Neural progenitor cell (in vitro differentiated cells): ENCODE measurements around the gene VSIG8. TPM values are rescaled to one million over a fixed set of nuclear protein-coding genes. Genes with fewer than 3 reads are reported as not detected.

Source experiments
- DNase-seq: peaks from one replicate; pipeline ENCODE4 v3.0.0-alpha.2; 2016; ENCODE audit warnings: low spot score
- H2AFZ ChIP-seq: fragments of 200-600 bp; sonication (generic); replicated peaks from 2 replicates; pipeline ENCODE4 v1.6.1; 2016; ENCODE audit warnings: antibody characterized with exemption
- H3F3A ChIP-seq: fragments of 200-600 bp; sonication (generic); 2 replicates; pipeline ENCODE4 v1.6.1; 2016; ENCODE audit warnings: antibody characterized with exemption, low read depth
- H3K27ac ChIP-seq: fragments of 200-600 bp; sonication (generic); 2 replicates; pipeline ENCODE4 v1.5.1; 2016; ENCODE audit warnings: mild to moderate bottlenecking
- H3K27me3 ChIP-seq: fragments of 200-600 bp; sonication (generic); 2 replicates; pipeline ENCODE4 v1.6.1; 2016; ENCODE audit warnings: mild to moderate bottlenecking, moderate library complexity
- H3K36me3 ChIP-seq: fragments of 200-600 bp; sonication (generic); 2 replicates; pipeline ENCODE4 v1.5.1; 2016
- H3K4me1 ChIP-seq: fragments of 200-600 bp; sonication (generic); 2 replicates; pipeline ENCODE4 v1.6.1; 2016; ENCODE audit warnings: mixed run types
- H3K4me2 ChIP-seq: fragments of 200-600 bp; sonication (generic); 2 replicates; pipeline ENCODE4 v1.6.1; 2016
- H3K4me3 ChIP-seq: fragments of 200-600 bp; sonication (generic); 2 replicates; pipeline ENCODE4 v1.5.1; 2016
- H3K79me2 ChIP-seq: fragments of 200-600 bp; sonication (generic); 2 replicates; pipeline ENCODE4 v1.6.1; 2016; ENCODE audit warnings: low read depth
- H3K9ac ChIP-seq: fragments of 200-600 bp; sonication (generic); 2 replicates; pipeline ENCODE4 v1.6.1; 2016
- H3K9me3 ChIP-seq: fragments of 200-600 bp; sonication (generic); 2 replicates; pipeline ENCODE4 v1.5.1; 2016; ENCODE audit warnings: low read depth
- H4K20me1 ChIP-seq: fragments of 200-600 bp; sonication (generic); 2 replicates; pipeline ENCODE4 v1.6.1; 2016; ENCODE audit warnings: low read depth
- H3K27ac Mint-ChIP-seq: 3 replicates; pipeline ENCODE4 v1.8.0; 2021; ENCODE audit warnings: mixed read lengths
- H3K27me3 Mint-ChIP-seq: 2 replicates; pipeline ENCODE4 v1.8.0; 2022; ENCODE audit warnings: low read depth, mild to moderate bottlenecking, inconsistent platforms, moderate library complexity, mixed read lengths; ENCODE audit not compliant: insufficient read depth
- H3K36me3 Mint-ChIP-seq: 3 replicates; pipeline ENCODE4 v1.8.0; 2021; ENCODE audit warnings: mixed read lengths
- H3K4me1 Mint-ChIP-seq: 3 replicates; pipeline ENCODE4 v1.8.0; 2021; ENCODE audit warnings: mixed read lengths
- H3K4me3 Mint-ChIP-seq: 3 replicates; pipeline ENCODE4 v1.8.0; 2021; ENCODE audit warnings: mild to moderate bottlenecking, moderate library complexity, mixed read lengths
- H3K9me3 Mint-ChIP-seq: 3 replicates; pipeline ENCODE4 v1.8.0; 2020; ENCODE audit warnings: mixed read lengths
- EZH2 ChIP-seq: fragments of 200-600 bp; sonication (generic); IDR thresholded peaks from 2 replicates; pipeline ENCODE4 v1.6.1; 2017; ENCODE audit warnings: antibody characterized with exemption, mild to moderate bottlenecking, moderate library complexity
- EZH2phosphoT487 ChIP-seq: fragments of 200-600 bp; sonication (generic); IDR thresholded peaks from 2 replicates; pipeline ENCODE4 v1.6.1; 2017; ENCODE audit warnings: antibody characterized with exemption
- total RNA-seq: library from RNA; depleted of rRNA; stranded (reverse); fragments of >200 nt; gene quantifications from 2 replicates; pipeline ENCODE4 v1.2.3, GENCODE V29; 2015; ENCODE audit warnings: low replicate concordance
- TF ChIP-seq, protein P1 (sequence below): fragments of 200-600 bp; sonication (generic); IDR thresholded peaks from 2 replicates; pipeline ENCODE4 v1.5.1; 2017; ENCODE audit warnings: antibody characterized with exemption, mild to moderate bottlenecking

VSIG8 gene
- total RNA-seq, 1 donor from 2014 or later = not detected

DNA sequence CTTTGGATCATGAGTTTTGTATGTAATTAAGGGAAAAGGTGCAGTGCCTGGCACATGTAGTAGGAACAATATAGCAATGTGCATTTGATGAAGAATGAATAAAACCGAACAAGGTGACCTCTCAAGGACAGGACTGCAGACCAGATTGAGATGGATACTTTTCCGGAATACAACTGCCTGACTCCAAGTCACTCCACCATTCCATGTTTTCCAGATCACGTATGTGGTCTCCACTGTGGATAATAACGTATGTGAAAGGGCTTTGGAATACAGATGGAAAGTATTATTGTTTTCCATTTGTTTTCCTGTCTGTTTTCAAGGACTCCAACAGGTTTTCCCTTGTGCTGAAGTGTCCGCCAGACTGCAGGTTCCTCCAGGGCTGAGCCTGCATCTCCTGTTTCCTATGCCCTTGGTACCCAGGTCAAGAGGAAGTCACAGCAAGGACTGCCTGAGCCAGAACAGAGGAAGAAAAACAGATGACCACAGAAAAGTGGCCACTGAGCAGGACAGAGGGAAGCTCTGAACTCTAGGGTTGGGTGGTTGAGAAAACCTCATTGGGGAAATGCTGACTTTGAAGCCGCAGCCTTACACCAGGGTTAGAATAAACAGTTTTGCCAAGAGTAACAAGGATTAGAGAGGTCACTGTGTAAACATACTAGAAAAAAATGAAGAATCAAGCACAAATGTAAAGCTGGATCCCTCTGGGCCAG, 33.5 kb upstream of the VSIG8 start:
- H3K36me3 ChIP-seq = no peaks in the 10 kb centered on the region
- H3F3A ChIP-seq = peaks cover 9% of the 10 kb centered on the region
- no peak overlapping the region for H3K9ac ChIP-seq
- no peak overlapping the region for H3K27ac Mint-ChIP-seq
- H3K36me3 Mint-ChIP-seq = no peaks in the 10 kb centered on the region
- DNase-seq = no peak
- H3K27me3 ChIP-seq = peaks cover 12% of the 10 kb centered on the region
- H3K79me2 ChIP-seq = no peaks in the 10 kb centered on the region
- H2AFZ ChIP-seq = no peak overlapping the region
- TF ChIP-seq EZH2 = no peak
- TF ChIP-seq, protein P1, sequence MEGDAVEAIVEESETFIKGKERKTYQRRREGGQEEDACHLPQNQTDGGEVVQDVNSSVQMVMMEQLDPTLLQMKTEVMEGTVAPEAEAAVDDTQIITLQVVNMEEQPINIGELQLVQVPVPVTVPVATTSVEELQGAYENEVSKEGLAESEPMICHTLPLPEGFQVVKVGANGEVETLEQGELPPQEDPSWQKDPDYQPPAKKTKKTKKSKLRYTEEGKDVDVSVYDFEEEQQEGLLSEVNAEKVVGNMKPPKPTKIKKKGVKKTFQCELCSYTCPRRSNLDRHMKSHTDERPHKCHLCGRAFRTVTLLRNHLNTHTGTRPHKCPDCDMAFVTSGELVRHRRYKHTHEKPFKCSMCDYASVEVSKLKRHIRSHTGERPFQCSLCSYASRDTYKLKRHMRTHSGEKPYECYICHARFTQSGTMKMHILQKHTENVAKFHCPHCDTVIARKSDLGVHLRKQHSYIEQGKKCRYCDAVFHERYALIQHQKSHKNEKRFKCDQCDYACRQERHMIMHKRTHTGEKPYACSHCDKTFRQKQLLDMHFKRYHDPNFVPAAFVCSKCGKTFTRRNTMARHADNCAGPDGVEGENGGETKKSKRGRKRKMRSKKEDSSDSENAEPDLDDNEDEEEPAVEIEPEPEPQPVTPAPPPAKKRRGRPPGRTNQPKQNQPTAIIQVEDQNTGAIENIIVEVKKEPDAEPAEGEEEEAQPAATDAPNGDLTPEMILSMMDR = no peak
- no peak for TF ChIP-seq EZH2phosphoT487
- peaks cover 11% of the 10 kb centered on the region for H3K27me3 Mint-ChIP-seq
- no peak overlapping the region for H3K27ac ChIP-seq
- peaks cover 9% of the 10 kb centered on the region for H3K4me1 ChIP-seq
- no peaks in the 10 kb centered on the region for H3K9me3 Mint-ChIP-seq
- H3K4me3 Mint-ChIP-seq = no peak overlapping the region
- no peak overlapping the region for H3K4me2 ChIP-seq
- peaks cover 18% of the 10 kb centered on the region for H3K4me1 Mint-ChIP-seq
- no peaks in the 10 kb centered on the region for H4K20me1 ChIP-seq
- no peak overlapping the region for H3K4me3 ChIP-seq
- H3K9me3 ChIP-seq = no peaks in the 10 kb centered on the region

DNA sequence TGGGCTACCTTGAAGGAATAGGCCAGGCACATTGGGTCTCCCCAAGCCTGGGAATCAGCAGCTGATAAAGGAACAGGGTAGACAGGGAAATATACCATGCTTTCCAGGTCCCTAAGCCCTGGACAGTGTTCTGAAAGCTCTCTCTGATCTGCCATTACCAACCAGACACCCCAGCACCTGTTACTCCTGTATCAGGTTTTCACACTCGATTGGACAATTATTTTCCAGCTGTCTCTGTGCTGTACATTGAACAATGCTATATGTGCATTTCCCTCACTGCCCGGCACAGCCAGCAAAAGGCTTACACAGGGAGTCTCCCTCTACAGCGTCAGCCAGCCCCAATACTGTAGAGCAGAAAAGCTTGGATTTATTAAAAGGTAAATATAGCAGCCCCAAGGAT, 32.8 kb upstream of the VSIG8 start:
- Histone ChIP-seq H3K4me2 (no peak overlapping the region), H2AFZ (no peak overlapping the region), H3K27ac (no peak overlapping the region), H3K27me3 (peaks cover 5% of the 10 kb centered on the region), H3K9ac (no peak overlapping the region), H3K79me2 (no peaks in the 10 kb centered on the region), H3K9me3 (no peaks in the 10 kb centered on the region), H3F3A (peaks cover 4% of the 10 kb centered on the region), H3K36me3 (no peaks in the 10 kb centered on the region), H3K4me1 (peaks cover 5% of the 10 kb centered on the region), H3K4me3 (no peak overlapping the region), H4K20me1 (no peaks in the 10 kb centered on the region)
- no peaks in the 10 kb centered on the region for H3K36me3 Mint-ChIP-seq
- H3K27ac Mint-ChIP-seq = no peak overlapping the region
- H3K4me1 Mint-ChIP-seq = peaks cover 12% of the 10 kb centered on the region
- peaks cover 5% of the 10 kb centered on the region for H3K27me3 Mint-ChIP-seq
- no peak for DNase-seq
- H3K9me3 Mint-ChIP-seq = no peaks in the 10 kb centered on the region
- no peak overlapping the region for H3K4me3 Mint-ChIP-seq
- TF ChIP-seq EZH2phosphoT487 = no peak
- TF ChIP-seq, protein P1 = no peak
- TF ChIP-seq EZH2 = no peak

DNA sequence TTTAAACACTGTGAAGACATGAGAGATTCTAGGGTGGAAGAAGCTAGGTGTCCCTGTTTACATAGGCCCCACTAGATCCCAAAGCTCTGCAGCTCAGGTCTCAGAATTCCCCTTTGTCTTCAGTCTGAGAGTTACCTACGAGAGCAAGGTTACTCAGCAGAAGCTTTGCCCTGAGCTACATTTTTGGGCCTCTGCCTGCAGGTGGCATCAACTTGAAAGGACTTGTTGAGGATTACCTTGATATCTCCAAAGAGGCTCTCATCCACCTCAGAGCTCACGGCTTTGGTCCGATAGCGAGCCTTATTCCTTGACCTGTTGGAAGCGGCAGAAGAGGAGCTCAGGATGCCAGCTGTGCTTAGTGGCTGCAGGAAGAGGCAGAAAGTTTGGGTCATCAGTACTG, 30.5 kb upstream of the VSIG8 start:
- Mint-ChIP-seq H3K4me1 (peaks cover 8% of the 10 kb centered on the region), H3K4me3 (no peak overlapping the region), H3K27ac (no peak overlapping the region), H3K27me3 (peaks cover 2% of the 10 kb centered on the region), H3K9me3 (no peaks in the 10 kb centered on the region), H3K36me3 (no peaks in the 10 kb centered on the region)
- Histone ChIP-seq H4K20me1 (no peaks in the 10 kb centered on the region), H3K4me3 (no peak overlapping the region), H3K4me2 (no peak overlapping the region), H3K27ac (no peak overlapping the region), H3K27me3 (peaks cover 4% of the 10 kb centered on the region), H3K4me1 (no peaks in the 10 kb centered on the region), H3K36me3 (no peaks in the 10 kb centered on the region), H3F3A (peaks cover 11% of the 10 kb centered on the region), H3K9me3 (no peaks in the 10 kb centered on the region), H3K79me2 (no peaks in the 10 kb centered on the region), H3K9ac (no peak overlapping the region), H2AFZ (no peak overlapping the region)
- no peak for TF ChIP-seq EZH2phosphoT487
- TF ChIP-seq, protein P1 = no peak
- TF ChIP-seq EZH2 = no peak
- no peak for DNase-seq
